Ectodermal cell (in vitro differentiated cells): ENCODE measurements around the gene GPR171.

ENCODE experiments used
- H3K27ac ChIP-seq: 2 replicates; pipeline ENCODE4 v1.7.0; 2013; ENCODE audit warnings: mild to moderate bottlenecking, low read depth, low read length; ENCODE audit not compliant: insufficient read depth, poor library complexity, severe bottlenecking
- H3K27me3 ChIP-seq: 2 replicates; pipeline ENCODE4 v1.7.0; 2013; ENCODE audit warnings: mild to moderate bottlenecking, low read length; ENCODE audit not compliant: insufficient read depth, control insufficient read depth, poor library complexity, severe bottlenecking
- H3K36me3 ChIP-seq: one replicate; pipeline ENCODE4 v1.7.0; 2013; ENCODE audit warnings: low read length; ENCODE audit not compliant: control insufficient read depth, insufficient read depth
- H3K4me1 ChIP-seq: one replicate; pipeline ENCODE4 v1.7.0; 2013; ENCODE audit warnings: low read length; ENCODE audit not compliant: control insufficient read depth, insufficient read depth
- H3K4me3 ChIP-seq: 2 replicates; pipeline ENCODE4 v1.7.0; 2013; ENCODE audit warnings: low read depth, low read length, control low read depth; ENCODE audit not compliant: insufficient read depth
- H3K9me3 ChIP-seq: 2 replicates; pipeline ENCODE4 v1.7.0; 2013; ENCODE audit warnings: mild to moderate bottlenecking, low read length, moderate library complexity; ENCODE audit not compliant: control insufficient read depth
- WGBS, 2 experiments: methylation state at CpG; one replicate each; pipeline ENCODE4 v1.1.7; 2013; ENCODE audit warnings: missing lambda C conversion rate in 2 of 2; 5-methylcytosine and 5-hydroxymethylcytosine counted together

Gene GPR171

GRCh38 chr3:151214459-151214858 lies 11.4 kb upstream of the GPR171 start:
- Histone ChIP-seq H3K36me3 (no peaks in the 10 kb centered on the region), H3K4me1 (peaks cover 4% of the 10 kb centered on the region), H3K27ac (no peak overlapping the region), H3K4me3 (no peak overlapping the region), H3K9me3 (no peaks in the 10 kb centered on the region), H3K27me3 (no peaks in the 10 kb centered on the region)
- WGBS, 2 experiments, result 83% methylated on average over 1 of the region's 1 CpG; no CpG with 5 or more reads in 1 of the 2 experiments

GRCh38 chr3:151213881-151214280 lies 10.9 kb upstream of the GPR171 start:
- Histone ChIP-seq H3K4me1 (peaks cover 4% of the 10 kb centered on the region), H3K36me3 (no peaks in the 10 kb centered on the region), H3K27ac (no peak overlapping the region), H3K27me3 (no peaks in the 10 kb centered on the region), H3K9me3 (no peaks in the 10 kb centered on the region), H3K4me3 (no peak overlapping the region)
- WGBS, 2 experiments, result 91 to 95% methylated on average over 5 of the region's 5 CpGs

- no peaks in the 10 kb centered on the region for H3K27me3 ChIP-seq
- no peaks in the 10 kb centered on the region for H3K36me3 ChIP-seq
- 93 to 96% methylated on average over 4 of the region's 4 CpGs for WGBS, 2 experiments
- no peak overlapping the region for H3K4me3 ChIP-seq
- H3K27ac ChIP-seq, result no peak overlapping the region
- H3K9me3 ChIP-seq, result no peaks in the 10 kb centered on the region
- peaks cover 4% of the 10 kb centered on the region for H3K4me1 ChIP-seq
Observed at GRCh38 chr3:151213151-151213550, 10.1 kb upstream of the GPR171 start.

DNA sequence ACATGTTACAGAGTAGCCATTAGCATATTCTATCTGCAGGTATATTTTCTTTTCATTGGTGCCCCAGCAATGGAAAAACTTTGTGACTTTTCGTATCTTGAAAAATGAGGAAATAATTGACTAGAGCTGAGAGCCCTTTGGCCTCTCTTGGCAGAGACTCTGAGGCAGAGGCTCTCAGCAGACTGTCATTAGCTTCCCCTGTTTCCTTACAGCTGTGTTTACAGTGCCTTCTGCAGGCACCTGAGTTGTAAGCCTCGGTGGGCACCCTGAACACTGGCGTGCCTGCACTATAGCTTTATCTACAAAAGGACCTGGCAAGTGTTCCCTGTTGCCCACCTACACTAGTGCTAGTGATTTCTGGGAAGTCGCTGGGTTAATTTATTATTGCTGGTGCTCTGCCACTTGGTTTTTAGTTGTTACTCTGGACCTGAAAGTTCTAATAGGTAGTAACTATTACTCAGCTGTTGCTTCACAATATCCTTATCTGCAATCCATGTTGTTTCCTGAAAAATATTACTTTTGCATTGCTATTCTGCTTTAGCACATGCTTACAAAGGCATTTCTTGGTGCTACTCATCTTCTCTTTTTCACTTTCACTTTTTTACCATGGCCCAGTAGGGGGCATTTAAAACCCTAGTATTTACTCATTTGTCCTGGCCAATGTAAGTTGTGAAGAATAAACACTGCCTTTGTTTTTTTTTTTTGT lies 7.8 kb upstream of the GPR171 start:
- WGBS, 2 experiments, result 69 to 79% methylated on average over 4 of the region's 4 CpGs
- Histone ChIP-seq H3K27ac (no peak overlapping the region), H3K36me3 (no peaks in the 10 kb centered on the region), H3K4me3 (no peak overlapping the region), H3K4me1 (peaks cover 4% of the 10 kb centered on the region), H3K9me3 (no peaks in the 10 kb centered on the region), H3K27me3 (no peaks in the 10 kb centered on the region)

DNA sequence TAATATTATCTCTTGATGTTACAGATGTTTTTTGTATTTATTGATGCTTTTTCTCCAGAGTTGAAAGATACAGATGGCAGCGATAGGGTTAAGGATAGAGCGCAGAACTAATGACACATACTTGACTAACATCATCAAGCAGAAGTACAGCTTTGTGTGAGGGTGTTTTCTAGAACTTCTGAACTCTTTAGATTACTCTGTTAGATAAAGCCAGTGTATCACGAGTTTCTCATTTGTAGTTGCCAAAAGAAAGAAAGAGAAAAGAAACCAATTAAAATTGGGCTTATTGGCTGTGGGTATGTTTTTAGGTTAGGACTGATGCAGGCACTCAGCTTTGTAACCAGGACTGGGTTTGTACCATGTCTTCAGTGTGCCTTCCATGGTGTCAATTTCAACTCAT lies 6.6 kb upstream of the GPR171 start:
- 90 to 93% methylated on average over 1 to 3 of the region's 3 CpGs for WGBS, 2 experiments
- no peak overlapping the region for H3K4me3 ChIP-seq
- H3K27ac ChIP-seq, result no peak overlapping the region

DNA sequence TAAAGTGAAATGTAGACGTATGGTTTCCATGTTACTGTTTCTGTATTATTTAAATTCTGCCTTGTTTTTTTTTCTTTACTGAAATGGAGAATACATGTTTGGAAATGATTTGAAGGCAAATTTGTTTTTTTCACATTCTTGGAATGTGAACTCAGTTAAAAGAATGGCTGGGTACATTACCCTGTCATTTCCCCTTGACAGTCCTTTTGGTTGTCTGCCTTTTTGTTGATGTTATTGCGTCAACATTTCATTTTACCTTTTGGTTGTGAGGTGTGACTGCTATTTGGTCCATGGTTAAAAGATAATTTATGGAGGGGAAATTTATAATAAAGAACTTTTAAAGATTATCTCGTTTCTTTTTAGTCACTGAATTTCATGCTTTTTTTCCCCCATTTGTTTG lies 3.2 kb upstream of the GPR171 start:
- WGBS, 2 experiments, result 86 to 94% methylated on average over 2 to 3 of the region's 3 CpGs
- Histone ChIP-seq H3K4me1 (peaks cover 4% of the 10 kb centered on the region), H3K27me3 (no peaks in the 10 kb centered on the region), H3K27ac (no peak overlapping the region), H3K4me3 (no peak overlapping the region), H3K9me3 (no peaks in the 10 kb centered on the region), H3K36me3 (no peaks in the 10 kb centered on the region)

More for the DNA sequence above, 6.6 kb upstream of the GPR171 start:
- Histone ChIP-seq H3K4me1 (peaks cover 4% of the 10 kb centered on the region), H3K36me3 (no peaks in the 10 kb centered on the region), H3K9me3 (no peaks in the 10 kb centered on the region), H3K27me3 (no peaks in the 10 kb centered on the region)

DNA sequence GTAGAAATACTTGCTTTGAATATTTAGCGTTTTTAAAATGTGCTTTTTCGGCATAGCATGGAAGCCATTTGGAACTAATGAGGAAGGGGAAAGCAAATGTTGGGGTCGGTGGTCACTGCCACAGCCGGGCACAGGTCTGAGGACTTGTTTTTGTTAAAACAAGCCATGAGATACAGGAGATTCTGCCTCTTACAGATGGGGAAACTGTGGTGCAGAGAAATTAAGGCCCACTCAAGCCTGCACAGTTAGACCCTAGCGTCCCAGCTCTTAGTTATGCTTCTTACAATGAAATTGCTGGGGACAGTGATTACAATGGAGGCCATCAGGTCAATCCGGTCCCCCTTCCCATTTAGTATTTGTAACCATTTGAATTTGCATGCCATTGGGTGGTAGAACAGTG lies 2.5 kb upstream of the GPR171 start:
- 94 to 95% methylated on average over 6 of the region's 6 CpGs for WGBS, 2 experiments
- Histone ChIP-seq H3K36me3 (no peaks in the 10 kb centered on the region), H3K4me3 (no peak overlapping the region), H3K4me1 (peaks cover under 1% of the 10 kb centered on the region), H3K27ac (no peak overlapping the region), H3K9me3 (no peaks in the 10 kb centered on the region), H3K27me3 (no peaks in the 10 kb centered on the region)

DNA sequence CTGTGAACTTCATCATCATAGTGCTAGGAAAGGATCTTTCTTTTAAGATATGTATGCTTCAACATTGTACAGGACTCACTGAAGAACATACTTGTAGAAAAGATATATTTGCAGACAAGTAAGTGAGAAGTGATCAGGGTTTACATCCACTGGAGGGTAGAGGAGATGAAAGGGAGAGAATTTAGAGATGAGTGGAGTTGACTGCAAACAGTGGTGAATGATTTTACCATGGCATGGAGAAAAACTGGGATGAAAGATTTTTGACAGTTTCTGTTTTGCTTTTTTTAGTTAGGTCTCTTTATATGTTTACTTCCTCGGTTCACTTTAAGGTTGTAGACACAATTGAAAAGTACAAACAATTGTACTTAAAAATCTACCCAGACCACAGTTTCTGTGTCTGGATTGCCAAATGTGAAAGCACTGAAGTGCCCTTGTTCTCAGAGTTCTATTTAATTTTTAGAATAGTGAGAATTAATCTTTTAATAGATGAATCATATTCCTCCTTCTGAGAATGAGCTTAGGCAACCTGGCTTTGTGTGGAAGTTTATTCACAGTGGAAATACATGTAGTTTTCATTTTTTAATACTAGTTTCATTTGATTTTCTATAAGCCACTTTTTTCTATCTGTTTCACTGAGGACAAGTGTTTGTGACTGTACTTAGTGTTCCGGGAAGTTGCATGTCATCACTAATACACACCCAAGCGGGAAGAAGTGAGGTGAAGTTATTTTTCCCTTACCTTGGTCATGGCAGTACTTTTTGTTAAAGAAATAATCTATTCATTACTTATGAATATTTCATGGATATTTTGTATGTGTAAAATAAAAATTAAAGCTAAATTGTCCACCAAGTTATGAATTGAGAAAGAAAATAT lies 1.8 kb upstream of the GPR171 start:
- Histone ChIP-seq H3K9me3 (no peaks in the 10 kb centered on the region), H3K4me3 (no peak overlapping the region), H3K4me1 (no peaks in the 10 kb centered on the region), H3K27ac (no peak overlapping the region), H3K36me3 (no peaks in the 10 kb centered on the region), H3K27me3 (no peaks in the 10 kb centered on the region)
- 100% methylated on average over 1 of the region's 3 CpGs; no CpG with 5 or more reads in 1 of the 2 experiments for WGBS, 2 experiments

DNA sequence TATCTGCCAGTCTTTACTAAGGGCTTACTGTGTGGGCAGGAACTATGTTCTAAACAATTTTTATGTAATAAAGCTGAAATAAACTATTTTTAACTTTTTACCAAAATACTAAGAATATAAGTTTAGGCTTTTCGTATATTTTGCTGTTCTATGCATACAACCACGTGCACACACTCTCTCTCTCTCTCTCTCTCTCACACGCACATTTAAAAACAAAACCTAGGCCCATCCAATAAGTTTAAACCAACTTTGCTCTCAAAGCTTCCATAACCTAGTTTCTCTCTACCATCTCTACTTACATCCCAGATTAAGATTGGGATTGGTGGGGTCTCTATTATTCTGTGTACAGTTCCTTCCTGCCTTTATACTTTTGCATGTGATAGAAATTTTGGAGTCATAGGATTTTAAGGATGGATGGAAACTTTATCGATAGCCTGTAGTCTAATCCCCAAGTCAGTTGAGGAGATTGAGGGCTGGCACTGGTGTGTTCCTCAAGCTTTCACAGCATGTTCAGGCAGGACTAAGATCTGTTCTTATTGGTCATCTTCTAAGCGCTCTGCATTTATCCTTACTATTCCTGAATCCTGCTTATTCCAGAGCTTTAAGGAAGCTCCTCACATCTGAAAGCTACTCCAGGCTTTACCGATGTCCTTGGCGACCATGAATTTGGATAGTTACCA lies 1.8 kb downstream of the GPR171 start:
- H3K4me1 ChIP-seq, result no peaks in the 10 kb centered on the region
- WGBS, 2 experiments, result 93 to 95% methylated on average over 7 of the region's 7 CpGs
- no peak overlapping the region for H3K27ac ChIP-seq
- no peaks in the 10 kb centered on the region for H3K27me3 ChIP-seq
- H3K9me3 ChIP-seq, result no peaks in the 10 kb centered on the region
- no peak overlapping the region for H3K4me3 ChIP-seq
- H3K36me3 ChIP-seq, result no peaks in the 10 kb centered on the region

DNA sequence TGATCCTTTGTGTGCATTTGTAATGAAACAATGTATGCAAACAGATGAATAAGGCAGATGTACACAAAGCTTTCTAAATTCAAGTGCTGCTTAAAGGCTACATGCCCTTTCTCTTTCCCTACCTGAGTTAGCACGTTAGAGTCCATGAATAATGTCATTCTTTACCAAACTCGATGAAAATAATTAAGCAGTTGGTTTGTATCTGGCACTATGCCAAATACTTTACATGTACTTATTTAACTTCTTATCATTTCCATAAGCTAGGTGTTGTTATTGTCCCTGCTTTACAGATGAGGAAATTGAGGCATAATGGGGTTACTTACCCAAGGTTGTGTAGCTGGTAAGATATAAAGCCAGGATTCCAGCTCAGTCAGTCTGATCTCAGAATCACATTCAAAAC lies 2.4 kb downstream of the GPR171 start:
- Histone ChIP-seq H3K27me3 (no peaks in the 10 kb centered on the region), H3K36me3 (no peaks in the 10 kb centered on the region), H3K9me3 (no peaks in the 10 kb centered on the region), H3K4me3 (no peak overlapping the region), H3K27ac (no peak overlapping the region), H3K4me1 (no peaks in the 10 kb centered on the region)
- WGBS, 2 experiments, result 94 to 97% methylated on average over 2 of the region's 2 CpGs
